ENCODE data around the gene LAMA2. TPM values are rescaled to one million over a fixed set of nuclear protein-coding genes. Genes with fewer than 3 reads are reported as not detected.

The LAMA2 gene
- total RNA-seq, 1 experiment from 2014 or later, result 8.2 TPM

GRCh38 chr6:129133770-129134192 is 250.8 kb downstream of the LAMA2 start:
- H3K9me3 ChIP-seq (ENCODE audit: control insufficient read depth in 1 of 2, insufficient read depth in 1 of 2, low read depth in 1 of 2, low read length in 2 of 2), result no peaks in the 10 kb centered on the region
- intact Hi-C loops (cut with micrococcal nuclease), result no loop called here
- POLR2A ChIA-PET, result no interaction called here
- ATAC-seq (no peak), DNase-seq (ENCODE audit: low read depth, low spot score) (no peak)
- no peak overlapping the region for H2AFZ ChIP-seq (ENCODE audit: low read depth, low read length, poor library complexity, severe bottlenecking)
- H3K9me2 ChIP-seq (ENCODE audit: insufficient read depth), result no peaks in the 10 kb centered on the region
- H3K79me2 ChIP-seq (ENCODE audit: insufficient read depth, low read length), result no peaks in the 10 kb centered on the region
- no peaks in the 10 kb centered on the region for H3K36me3 ChIP-seq (ENCODE audit: control insufficient read depth in 1 of 2, insufficient read depth in 2 of 2, low read length in 2 of 2)
- no peak overlapping the region for H3K9ac ChIP-seq (ENCODE audit: low read length)
- H3K4me3 ChIP-seq (replicated peaks in 1 of 2; ENCODE audit: low read depth in 1 of 2, low read length in 2 of 2), result no peak overlapping the region
- CTCF ChIA-PET, result no interaction called here
- RAD21 ChIA-PET (ENCODE audit: low non-redundant PET in 1 of 2, low total read pairs in 2 of 2, uncharacterized antibody in 2 of 2, unreplicated experiment in 2 of 2), result no interaction called here
- no peaks in the 10 kb centered on the region for H4K20me1 ChIP-seq (ENCODE audit: insufficient read depth)
- no peak for TF ChIP-seq SP1 (IDR thresholded peaks at IDR 0.05; ENCODE audit: low read depth)
- H3K4me1 ChIP-seq (ENCODE audit: control insufficient read depth in 1 of 2, insufficient read depth in 2 of 2, low read length in 2 of 2), result no peaks in the 10 kb centered on the region
- H3K4me2 ChIP-seq (ENCODE audit: low read length), result no peak overlapping the region
- no peaks in the 10 kb centered on the region for H3K27me3 ChIP-seq (ENCODE audit: insufficient read depth, low read length)
- H3K27ac ChIP-seq (ENCODE audit: low read depth, low read length), result no peak overlapping the region
- BruUV-seq (replicated peaks), result no TSS peak

- Histone ChIP-seq H2AFZ (ENCODE audit: low read depth, low read length, poor library complexity, severe bottlenecking) (no peak overlapping the region), H3K27ac (ENCODE audit: low read depth, low read length) (no peak overlapping the region), H4K20me1 (ENCODE audit: insufficient read depth) (no peaks in the 10 kb centered on the region), H3K9me3 (ENCODE audit: control insufficient read depth in 1 of 2, insufficient read depth in 1 of 2, low read depth in 1 of 2, low read length in 2 of 2) (no peaks in the 10 kb centered on the region), H3K36me3 (ENCODE audit: control insufficient read depth in 1 of 2, insufficient read depth in 2 of 2, low read length in 2 of 2) (no peaks in the 10 kb centered on the region), H3K9me2 (ENCODE audit: insufficient read depth) (no peaks in the 10 kb centered on the region), H3K4me3 (replicated peaks in 1 of 2; ENCODE audit: low read depth in 1 of 2, low read length in 2 of 2) (no peak overlapping the region), H3K4me2 (ENCODE audit: low read length) (no peak overlapping the region), H3K9ac (ENCODE audit: low read length) (no peak overlapping the region), H3K27me3 (ENCODE audit: insufficient read depth, low read length) (no peaks in the 10 kb centered on the region), H3K4me1 (ENCODE audit: control insufficient read depth in 1 of 2, insufficient read depth in 2 of 2, low read length in 2 of 2) (no peaks in the 10 kb centered on the region), H3K79me2 (ENCODE audit: insufficient read depth, low read length) (no peaks in the 10 kb centered on the region)
- POLR2A ChIA-PET, result no interaction called here
- RAD21 ChIA-PET (ENCODE audit: low non-redundant PET in 1 of 2, low total read pairs in 2 of 2, uncharacterized antibody in 2 of 2, unreplicated experiment in 2 of 2), result no interaction called here
- TF ChIP-seq RAD21 (IDR thresholded peaks at IDR 0.05; ENCODE audit: low read depth), result peak; percentile 10; the same call in 1 of the 2 replicates
- no peak for TF ChIP-seq SP1 (IDR thresholded peaks at IDR 0.05; ENCODE audit: low read depth)
- TF ChIP-seq EGR1 (IDR thresholded peaks at IDR 0.05; ENCODE audit: low read depth), result no peak
- TF ChIP-seq CBX3 (IDR thresholded peaks at IDR 0.05; ENCODE audit: low read depth), result no peak
- CTCF ChIA-PET, result no interaction called here
- no peak for ATAC-seq
- no TSS peak for BruUV-seq (replicated peaks)
- DNase-seq (ENCODE audit: low read depth, low spot score), result no peak
- intact Hi-C loops (cut with micrococcal nuclease), result no loop called here
Measured at GRCh38 chr6:129134535-129134934, 251.6 kb downstream of the LAMA2 start.

GRCh38 chr6:129135451-129135850 is 252.5 kb downstream of the LAMA2 start:
- ChIA-PET RAD21 (ENCODE audit: low non-redundant PET in 1 of 2, low total read pairs in 2 of 2, uncharacterized antibody in 2 of 2, unreplicated experiment in 2 of 2) (no interaction called here), CTCF (no interaction called here), POLR2A (no interaction called here)
- no TSS peak for BruUV-seq (replicated peaks)
- ATAC-seq (no peak), DNase-seq (ENCODE audit: low read depth, low spot score) (no peak)
- H3K36me3 ChIP-seq (ENCODE audit: control insufficient read depth in 1 of 2, insufficient read depth in 2 of 2, low read length in 2 of 2), result no peaks in the 10 kb centered on the region
- no peaks in the 10 kb centered on the region for H3K27me3 ChIP-seq (ENCODE audit: insufficient read depth, low read length)
- H3K4me3 ChIP-seq (replicated peaks in 1 of 2; ENCODE audit: low read depth in 1 of 2, low read length in 2 of 2), result no peak overlapping the region
- H3K4me2 ChIP-seq (ENCODE audit: low read length), result no peak overlapping the region
- H3K79me2 ChIP-seq (ENCODE audit: insufficient read depth, low read length), result no peaks in the 10 kb centered on the region
- intact Hi-C loops (cut with micrococcal nuclease), result no loop called here
- H3K9ac ChIP-seq (ENCODE audit: low read length), result no peak overlapping the region
- H3K9me2 ChIP-seq (ENCODE audit: insufficient read depth), result no peaks in the 10 kb centered on the region
- H3K4me1 ChIP-seq (ENCODE audit: control insufficient read depth in 1 of 2, insufficient read depth in 2 of 2, low read length in 2 of 2), result no peaks in the 10 kb centered on the region
- H4K20me1 ChIP-seq (ENCODE audit: insufficient read depth), result no peaks in the 10 kb centered on the region
- no peak overlapping the region for H2AFZ ChIP-seq (ENCODE audit: low read depth, low read length, poor library complexity, severe bottlenecking)
- H3K27ac ChIP-seq (ENCODE audit: low read depth, low read length), result no peak overlapping the region
- no peaks in the 10 kb centered on the region for H3K9me3 ChIP-seq (ENCODE audit: control insufficient read depth in 1 of 2, insufficient read depth in 1 of 2, low read depth in 1 of 2, low read length in 2 of 2)
- TF ChIP-seq POLR2AphosphoS5 (IDR thresholded peaks at IDR 0.05; ENCODE audit: low read depth, low read length), result no peak
- no peak for TF ChIP-seq POLR2A (IDR thresholded peaks at IDR 0.05; ENCODE audit: borderline replicate concordance, extremely low read depth, insufficient read depth, insufficient read length)
- TF ChIP-seq JUND (IDR thresholded peaks at IDR 0.05), result no peak
- no peak for TF ChIP-seq ATF3 (IDR thresholded peaks at IDR 0.05)
- TF ChIP-seq CTCF (IDR thresholded peaks at IDR 0.05 in 2 of 3, conservative IDR thresholded peaks at IDR 0.05 in 1 of 3; ENCODE audit: borderline replicate concordance in 1 of 3, insufficient read depth in 1 of 3, low read depth in 2 of 3, low read length in 2 of 3), result no peak
- TF ChIP-seq SP1 (IDR thresholded peaks at IDR 0.05; ENCODE audit: low read depth), result no peak
- TF ChIP-seq TCF7L2 (IDR thresholded peaks at IDR 0.05; ENCODE audit: borderline replicate concordance, extremely low read depth, insufficient read depth, insufficient read length), result no peak
- TF ChIP-seq FOSL1 (IDR thresholded peaks at IDR 0.05; ENCODE audit: low read depth), result no peak
- TF ChIP-seq RAD21 (IDR thresholded peaks at IDR 0.05; ENCODE audit: low read depth), result no peak
